Placental pericyte (primary cell): Measurements from ENCODE around the gene NXPH3. TPM values are rescaled to one million over a fixed set of nuclear protein-coding genes. Genes with fewer than 3 reads are reported as not detected.

ENCODE experiments used
- total RNA-seq: library from RNA; depleted of rRNA; stranded (reverse); fragments of >200 nt; gene quantifications from 2 replicates; pipeline ENCODE4 v1.2.3, GENCODE V29; 2012

NXPH3 gene
- 0.22 and 0.57 TPM in 2 replicates for total RNA-seq

DNA sequence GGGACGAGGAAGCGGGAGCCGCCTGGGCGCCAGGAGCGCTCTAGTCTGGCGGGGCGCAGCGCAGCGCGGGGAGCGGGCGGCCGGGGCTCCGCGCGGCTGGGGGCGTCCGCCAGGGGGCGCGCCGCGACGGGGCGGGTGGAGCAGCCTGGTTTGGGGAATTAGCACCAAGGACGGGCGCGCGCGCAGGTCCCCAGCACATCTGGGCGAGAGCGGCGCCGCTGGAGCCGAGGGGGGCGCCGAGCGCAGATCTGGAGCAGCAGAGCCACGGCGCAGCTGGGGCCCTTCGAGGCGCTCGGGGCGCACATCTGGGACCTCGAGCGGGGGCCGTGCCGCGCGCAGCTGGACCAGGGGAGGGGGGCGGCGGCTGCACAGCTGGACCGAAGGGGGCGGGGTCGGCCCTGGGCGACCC, at the start of gene NXPH3:
TSS of gene NXPH3 (plus strand) at position 193 of the 409 bp plus-strand sequence. CDS start 349 bp downstream, outside the sequence.

Other genes starting within 250 kb of the NXPH3 start
- gene ZNF652, start 213.6 kb upstream of the NXPH3 start, total RNA-seq = 16.5 and 16.6 TPM in 2 replicates
- gene PHB1, start 161.0 kb upstream of the NXPH3 start, total RNA-seq = 92.4 and 139 TPM in 2 replicates
- 0.14 TPM in 1 of 2 replicates, not detected in the other for gene NGFR, start 80.6 kb upstream of the NXPH3 start, total RNA-seq
- 48.1 and 53.2 TPM in 2 replicates for gene SPOP, start 102.2 kb downstream of the NXPH3 start, total RNA-seq
- gene SLC35B1, start 132.1 kb downstream of the NXPH3 start, total RNA-seq = 75.2 and 202 TPM in 2 replicates
- gene FAM117A, start 188.3 kb downstream of the NXPH3 start, total RNA-seq = 0.57 and 2.4 TPM in 2 replicates
- 35.0 and 36.9 TPM in 2 replicates for gene KAT7, start 212.8 kb downstream of the NXPH3 start, total RNA-seq